ENCODE data around the gene ADAM12. TPM values are rescaled to one million over a fixed set of nuclear protein-coding genes. Genes with fewer than 3 reads are reported as not detected.

Gene ADAM12
- polyA plus RNA-seq, 1 of the 3 experiments (the other 2 are of a cell fraction) = 25.0 TPM

GRCh38 chr10:126160971-126161630 lies 227.2 kb downstream of the ADAM12 start:
- Histone ChIP-seq H3K4me3 (ENCODE audit: low read depth in 2 of 2, low read length in 1 of 2) (no peak overlapping the region), H3K9ac (no peak overlapping the region), H3K4me1 (ENCODE audit: control insufficient read depth in 1 of 2, insufficient read depth in 2 of 2, low read depth in 1 of 2, low read length in 1 of 2) (peaks cover 0 to 9% of the 10 kb centered on the region in 2 experiments; a peak in 1 of 4 replicates), H2AFZ (ENCODE audit: low read depth) (no peak overlapping the region), H4K20me1 (ENCODE audit: insufficient read depth) (no peaks in the 10 kb centered on the region), H3F3A (replicated peaks; ENCODE audit: insufficient read depth) (no peaks in the 10 kb centered on the region), H3K36me3 (replicated peaks in 1 of 2; ENCODE audit: control insufficient read depth in 1 of 2, insufficient read depth in 2 of 2, low read length in 1 of 2) (no peaks in the 10 kb centered on the region), H3K27me3 (ENCODE audit: insufficient read depth) (no peaks in the 10 kb centered on the region), H3K4me2 (no peak overlapping the region), H3K9me3 (no peaks in the 10 kb centered on the region), H3K27ac (ENCODE audit: low read depth in 2 of 2, low read length in 1 of 2) (no peak overlapping the region), H3K9me2 (no peaks in the 10 kb centered on the region), H3K79me2 (ENCODE audit: insufficient read depth) (no peaks in the 10 kb centered on the region)
- DNase-seq = no peak
- CTCF ChIA-PET = interaction anchor here (0.9 to 1.3 kb wide), 2 partner anchors 142 to 315 kb away, joined by 3 to 4 read pairs; no protein-coding TSS in a partner anchor
- 82% methylated on average over 10 of the region's 10 CpGs for WGBS (ENCODE audit: low lambda C conversion rate)
- TF ChIP-seq GABPA (IDR thresholded peaks at IDR 0.05; ENCODE audit: low read depth) (no peak), RAD21 (IDR thresholded peaks at IDR 0.05; ENCODE audit: low read length) (peak; percentile 56), SMC3 (IDR thresholded peaks at IDR 0.05; ENCODE audit: low read depth, low read length) (peak; percentile 27; the same call in 1 of the 2 replicates), CTCF (IDR thresholded peaks at IDR 0.05) (peak; percentile 16; the same call in 1 of the 2 replicates)
- POLR2A ChIA-PET = no interaction called here

- Histone ChIP-seq H2AFZ (ENCODE audit: low read depth) (no peak overlapping the region), H4K20me1 (ENCODE audit: insufficient read depth) (no peaks in the 10 kb centered on the region), H3K4me3 (ENCODE audit: low read depth in 2 of 2, low read length in 1 of 2) (no peak overlapping the region), H3K4me1 (ENCODE audit: control insufficient read depth in 1 of 2, insufficient read depth in 2 of 2, low read depth in 1 of 2, low read length in 1 of 2) (peaks cover 0 to 9% of the 10 kb centered on the region in 2 experiments; a peak in 1 of 4 replicates), H3K9me2 (no peaks in the 10 kb centered on the region), H3F3A (replicated peaks; ENCODE audit: insufficient read depth) (no peaks in the 10 kb centered on the region), H3K79me2 (ENCODE audit: insufficient read depth) (no peaks in the 10 kb centered on the region), H3K9ac (no peak overlapping the region), H3K4me2 (no peak overlapping the region), H3K9me3 (no peaks in the 10 kb centered on the region), H3K36me3 (replicated peaks in 1 of 2; ENCODE audit: control insufficient read depth in 1 of 2, insufficient read depth in 2 of 2, low read length in 1 of 2) (no peaks in the 10 kb centered on the region), H3K27me3 (ENCODE audit: insufficient read depth) (no peaks in the 10 kb centered on the region), H3K27ac (ENCODE audit: low read depth in 2 of 2, low read length in 1 of 2) (no peak overlapping the region)
- ChIA-PET CTCF (interaction anchor here (0.8 to 1.3 kb wide), 6 partner anchors 11 to 316 kb away, joined by 3 to 6 read pairs (median 4); no protein-coding TSS in a partner anchor), POLR2A (no interaction called here)
- WGBS (ENCODE audit: low lambda C conversion rate) = 78% methylated on average over 5 of the region's 5 CpGs
- no peak for DNase-seq
- TF ChIP-seq TAF1 (IDR thresholded peaks at IDR 0.05; ENCODE audit: borderline replicate concordance, low read depth, low read length) (no peak), EP300 (IDR thresholded peaks at IDR 0.05; ENCODE audit: borderline replicate concordance in 1 of 2, low read depth in 1 of 2, low read length in 1 of 2) (no peak), TCF12 (IDR thresholded peaks at IDR 0.05) (no peak), NRF1 (IDR thresholded peaks at IDR 0.05; ENCODE audit: low read depth, low read length) (no peak), MAX (IDR thresholded peaks at IDR 0.05; ENCODE audit: low read depth) (no peak)
These were observed 227.7 kb downstream of the ADAM12 start for GRCh38 chr10:126160571-126160970.

All from SK-N-SH (cell line).